Neural cell (in vitro differentiated cells): Measurements from ENCODE around the gene CD300C. TPM values are rescaled to one million over a fixed set of nuclear protein-coding genes. Genes with fewer than 3 reads are reported as not detected.

Experiments used
- H2AFZ ChIP-seq: fragments of 200-600, 300-800 bp; sonication (generic), shearing (Covaris generic); 2 replicates; pipeline ENCODE4 v1.6.0; 2014; ENCODE audit warnings: low read depth, mild to moderate bottlenecking, antibody characterized with exemption, low read length, moderate library complexity
- H3F3A ChIP-seq: fragments of 200-600 bp; shearing (Covaris generic); 2 replicates; pipeline ENCODE4 v1.6.1; 2016; ENCODE audit warnings: mild to moderate bottlenecking, moderate library complexity, mixed read lengths, antibody characterized with exemption, low read length; ENCODE audit not compliant: insufficient read depth, poor library complexity, severe bottlenecking
- H3K27ac ChIP-seq: fragments of 200-600, 300-800 bp; sonication (generic), shearing (Covaris generic); 2 replicates; pipeline ENCODE4 v1.5.1; 2014; ENCODE audit warnings: mild to moderate bottlenecking, low read length, moderate library complexity
- H3K27me3 ChIP-seq: fragments of 300-800, 200-600 bp; sonication (generic), shearing (Covaris generic); 2 replicates; pipeline ENCODE4 v1.6.0; 2014; ENCODE audit warnings: mild to moderate bottlenecking, low read depth, low read length, moderate library complexity; ENCODE audit not compliant: insufficient read depth
- H3K36me3 ChIP-seq: fragments of 300-800, 200-600 bp; sonication (generic), shearing (Covaris generic); 2 replicates; pipeline ENCODE4 v1.5.1; 2014; ENCODE audit warnings: mild to moderate bottlenecking, antibody characterized with exemption, low read length, moderate library complexity; ENCODE audit not compliant: insufficient read depth
- H3K4me2 ChIP-seq: fragments of 300-800, 200-600 bp; sonication (generic), shearing (Covaris generic); 2 replicates; pipeline ENCODE4 v1.6.0; 2014; ENCODE audit warnings: mild to moderate bottlenecking, low read length
- H3K4me3 ChIP-seq: fragments of 300-800, 200-600 bp; sonication (generic), shearing (Covaris generic); 2 replicates; pipeline ENCODE4 v1.5.1; 2014; ENCODE audit warnings: mild to moderate bottlenecking, low read length, moderate library complexity
- H3K79me2 ChIP-seq: fragments of 200-600 bp; shearing (Covaris generic); replicated peaks from 2 replicates; pipeline ENCODE4 v1.6.0; 2014; ENCODE audit warnings: mild to moderate bottlenecking, low read length, moderate library complexity; ENCODE audit not compliant: insufficient read depth
- H3K9ac ChIP-seq: fragments of 300-800, 200-600 bp; sonication (generic), shearing (Covaris generic); 2 replicates; pipeline ENCODE4 v1.6.1; 2016; ENCODE audit warnings: mild to moderate bottlenecking, low read length, mixed read lengths
- H3K9me2 ChIP-seq: fragments of 200-600 bp; shearing (Covaris generic); 2 replicates; pipeline ENCODE4 v1.6.1; 2016; ENCODE audit warnings: mild to moderate bottlenecking, low read length, mixed read lengths; ENCODE audit not compliant: insufficient read depth
- H3K9me3 ChIP-seq: fragments of 200-600, 300-800 bp; sonication (generic), shearing (Covaris generic); 2 replicates; pipeline ENCODE4 v1.6.1; 2016; ENCODE audit warnings: mild to moderate bottlenecking, mixed run types, low read length, moderate library complexity, mixed read lengths
- H4K20me1 ChIP-seq: fragments of 200-600 bp; shearing (Covaris generic); 2 replicates; pipeline ENCODE4 v1.6.1; 2016; ENCODE audit warnings: mild to moderate bottlenecking, mixed run types; ENCODE audit not compliant: insufficient read depth
- EP300 ChIP-seq: fragments of 450-650 bp; conservative IDR thresholded peaks from 2 replicates; pipeline ENCODE4 v1.6.1; 2014; ENCODE audit warnings: antibody characterized with exemption, mild to moderate bottlenecking, moderate library complexity; ENCODE audit not compliant: poor library complexity, severe bottlenecking
- EZH2 ChIP-seq: fragments of 200-600, 300-800 bp; shearing (Covaris generic), sonication (generic); IDR thresholded peaks from 2 replicates; pipeline ENCODE4 v1.6.1; 2014; ENCODE audit warnings: antibody characterized with exemption, low read length, borderline replicate concordance, mild to moderate bottlenecking; ENCODE audit not compliant: insufficient read depth, poor library complexity, severe bottlenecking
- MXI1 ChIP-seq: fragments of 450-650 bp; conservative IDR thresholded peaks from 2 replicates; pipeline ENCODE4 v1.6.1; 2014; ENCODE audit warnings: antibody characterized with exemption, mild to moderate bottlenecking; ENCODE audit not compliant: poor library complexity, severe bottlenecking
- POLR2AphosphoS5 ChIP-seq: IDR thresholded peaks from 2 replicates; pipeline ENCODE4 v1.6.1; 2012
- RAD21 ChIP-seq: fragments of 450-650 bp; conservative IDR thresholded peaks from 2 replicates; pipeline ENCODE4 v1.6.1; 2014; ENCODE audit warnings: antibody characterized with exemption, mild to moderate bottlenecking, moderate library complexity
- SMC3 ChIP-seq: fragments of 450-650 bp; conservative IDR thresholded peaks from 2 replicates; pipeline ENCODE4 v1.6.1; 2014; ENCODE audit warnings: antibody characterized with exemption, mild to moderate bottlenecking, moderate library complexity; ENCODE audit not compliant: poor library complexity
- TAF1 ChIP-seq: IDR thresholded peaks from 2 replicates; pipeline ENCODE4 v1.6.1; 2012; ENCODE audit warnings: low read depth
- polyA plus RNA-seq: library from polyadenylated mRNA; depleted of rRNA; stranded (reverse); fragments of >200 nt; gene quantifications from 2 replicates; pipeline ENCODE4 v1.2.3, GENCODE V29; 2014
- TF ChIP-seq, protein P1 (sequence below): fragments of 450-650 bp; IDR thresholded peaks from 2 replicates; pipeline ENCODE4 v1.5.1; 2014; ENCODE audit warnings: antibody characterized with exemption, mild to moderate bottlenecking, moderate library complexity; ENCODE audit not compliant: poor library complexity, severe bottlenecking
- TF ChIP-seq, protein P2 (sequence below): IDR thresholded peaks from 2 replicates; pipeline ENCODE4 v1.6.1; 2012; ENCODE audit warnings: borderline replicate concordance

CD300C gene
- polyA plus RNA-seq, 1 donor from 2014 or later: not detected

DNA sequence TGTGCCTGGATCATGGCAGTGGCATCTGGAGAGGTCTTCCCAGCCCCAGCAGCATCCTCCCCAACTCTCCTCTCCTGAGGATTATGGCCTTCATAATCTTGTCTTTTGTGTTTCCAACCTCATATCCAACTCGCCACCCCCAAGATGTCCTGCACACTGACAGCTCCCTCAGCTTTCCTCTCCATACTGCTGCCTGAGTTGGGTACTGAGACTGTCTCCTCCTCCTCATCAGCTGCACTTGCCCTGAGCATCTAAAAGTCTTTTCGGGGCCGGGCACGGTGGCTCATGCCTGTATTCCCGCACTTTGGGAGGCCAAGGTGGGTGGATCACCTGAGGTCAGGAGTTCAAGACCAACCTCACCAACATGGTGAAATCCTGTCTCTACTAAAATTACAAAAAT lies 16.7 kb downstream of the CD300C start:
- TF ChIP-seq TAF1 (no peak), EP300 (no peak), POLR2AphosphoS5 (no peak), SMC3 (no peak), MXI1 (no peak), EZH2 (no peak), RAD21 (no peak)
- TF ChIP-seq, protein P1, sequence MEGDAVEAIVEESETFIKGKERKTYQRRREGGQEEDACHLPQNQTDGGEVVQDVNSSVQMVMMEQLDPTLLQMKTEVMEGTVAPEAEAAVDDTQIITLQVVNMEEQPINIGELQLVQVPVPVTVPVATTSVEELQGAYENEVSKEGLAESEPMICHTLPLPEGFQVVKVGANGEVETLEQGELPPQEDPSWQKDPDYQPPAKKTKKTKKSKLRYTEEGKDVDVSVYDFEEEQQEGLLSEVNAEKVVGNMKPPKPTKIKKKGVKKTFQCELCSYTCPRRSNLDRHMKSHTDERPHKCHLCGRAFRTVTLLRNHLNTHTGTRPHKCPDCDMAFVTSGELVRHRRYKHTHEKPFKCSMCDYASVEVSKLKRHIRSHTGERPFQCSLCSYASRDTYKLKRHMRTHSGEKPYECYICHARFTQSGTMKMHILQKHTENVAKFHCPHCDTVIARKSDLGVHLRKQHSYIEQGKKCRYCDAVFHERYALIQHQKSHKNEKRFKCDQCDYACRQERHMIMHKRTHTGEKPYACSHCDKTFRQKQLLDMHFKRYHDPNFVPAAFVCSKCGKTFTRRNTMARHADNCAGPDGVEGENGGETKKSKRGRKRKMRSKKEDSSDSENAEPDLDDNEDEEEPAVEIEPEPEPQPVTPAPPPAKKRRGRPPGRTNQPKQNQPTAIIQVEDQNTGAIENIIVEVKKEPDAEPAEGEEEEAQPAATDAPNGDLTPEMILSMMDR: no peak
- TF ChIP-seq, protein P2, sequence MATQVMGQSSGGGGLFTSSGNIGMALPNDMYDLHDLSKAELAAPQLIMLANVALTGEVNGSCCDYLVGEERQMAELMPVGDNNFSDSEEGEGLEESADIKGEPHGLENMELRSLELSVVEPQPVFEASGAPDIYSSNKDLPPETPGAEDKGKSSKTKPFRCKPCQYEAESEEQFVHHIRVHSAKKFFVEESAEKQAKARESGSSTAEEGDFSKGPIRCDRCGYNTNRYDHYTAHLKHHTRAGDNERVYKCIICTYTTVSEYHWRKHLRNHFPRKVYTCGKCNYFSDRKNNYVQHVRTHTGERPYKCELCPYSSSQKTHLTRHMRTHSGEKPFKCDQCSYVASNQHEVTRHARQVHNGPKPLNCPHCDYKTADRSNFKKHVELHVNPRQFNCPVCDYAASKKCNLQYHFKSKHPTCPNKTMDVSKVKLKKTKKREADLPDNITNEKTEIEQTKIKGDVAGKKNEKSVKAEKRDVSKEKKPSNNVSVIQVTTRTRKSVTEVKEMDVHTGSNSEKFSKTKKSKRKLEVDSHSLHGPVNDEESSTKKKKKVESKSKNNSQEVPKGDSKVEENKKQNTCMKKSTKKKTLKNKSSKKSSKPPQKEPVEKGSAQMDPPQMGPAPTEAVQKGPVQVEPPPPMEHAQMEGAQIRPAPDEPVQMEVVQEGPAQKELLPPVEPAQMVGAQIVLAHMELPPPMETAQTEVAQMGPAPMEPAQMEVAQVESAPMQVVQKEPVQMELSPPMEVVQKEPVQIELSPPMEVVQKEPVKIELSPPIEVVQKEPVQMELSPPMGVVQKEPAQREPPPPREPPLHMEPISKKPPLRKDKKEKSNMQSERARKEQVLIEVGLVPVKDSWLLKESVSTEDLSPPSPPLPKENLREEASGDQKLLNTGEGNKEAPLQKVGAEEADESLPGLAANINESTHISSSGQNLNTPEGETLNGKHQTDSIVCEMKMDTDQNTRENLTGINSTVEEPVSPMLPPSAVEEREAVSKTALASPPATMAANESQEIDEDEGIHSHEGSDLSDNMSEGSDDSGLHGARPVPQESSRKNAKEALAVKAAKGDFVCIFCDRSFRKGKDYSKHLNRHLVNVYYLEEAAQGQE: no peak
- Histone ChIP-seq H3K27me3 (no peaks in the 10 kb centered on the region), H3K79me2 (no peaks in the 10 kb centered on the region), H3K27ac (no peak overlapping the region), H3K4me2 (no peak overlapping the region), H2AFZ (no peak overlapping the region), H3K9me2 (no peaks in the 10 kb centered on the region), H3K36me3 (no peaks in the 10 kb centered on the region), H3K9ac (no peak overlapping the region), H4K20me1 (no peaks in the 10 kb centered on the region), H3K9me3 (no peaks in the 10 kb centered on the region), H3K4me3 (no peak overlapping the region), H3F3A (no peaks in the 10 kb centered on the region)

DNA sequence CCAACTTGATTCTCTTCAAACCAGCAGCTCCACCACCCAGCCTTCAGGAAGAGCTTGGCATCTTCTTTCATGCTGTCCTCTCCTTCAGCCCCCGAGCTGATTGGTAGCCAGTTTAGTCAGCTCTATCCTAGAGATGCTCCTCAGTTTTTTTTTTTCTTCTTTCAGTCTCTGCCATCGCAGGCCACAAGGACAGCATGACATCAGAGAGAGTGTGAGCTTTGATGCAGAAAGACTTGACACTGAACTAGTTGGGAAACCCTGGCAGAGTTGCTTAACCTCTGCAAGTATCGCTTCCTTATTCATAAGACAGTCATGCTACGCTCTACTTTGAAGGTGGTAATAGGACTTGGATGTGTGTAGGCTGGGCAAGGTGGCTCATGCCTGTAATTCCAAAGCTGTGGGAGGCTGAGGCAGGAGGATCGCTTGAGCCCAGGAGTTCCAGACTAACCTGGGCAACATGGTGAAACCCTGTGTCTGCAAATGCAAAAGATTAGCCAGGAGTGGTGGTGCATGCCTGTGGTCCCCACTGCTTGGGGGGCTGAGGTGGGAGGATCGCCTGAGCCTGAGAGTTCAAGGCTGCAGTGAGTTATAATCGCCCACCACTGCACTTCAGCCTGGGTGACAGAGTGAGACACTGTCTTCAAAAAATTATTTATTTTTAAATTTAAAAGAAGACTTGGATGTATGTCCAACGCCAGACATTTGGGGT lies 17.3 kb downstream of the CD300C start:
- H2AFZ ChIP-seq: no peak overlapping the region
- no peaks in the 10 kb centered on the region for H4K20me1 ChIP-seq
- H3K79me2 ChIP-seq: no peaks in the 10 kb centered on the region
- no peaks in the 10 kb centered on the region for H3K9me2 ChIP-seq
- no peak overlapping the region for H3K4me2 ChIP-seq
- no peaks in the 10 kb centered on the region for H3K27me3 ChIP-seq
- H3K4me3 ChIP-seq: no peak overlapping the region
- H3K9ac ChIP-seq: no peak overlapping the region
- no peaks in the 10 kb centered on the region for H3K9me3 ChIP-seq
- H3K27ac ChIP-seq: no peak overlapping the region
- TF ChIP-seq SMC3: no peak
- TF ChIP-seq POLR2AphosphoS5: no peak
- TF ChIP-seq TAF1: no peak
- no peak for TF ChIP-seq EZH2
- TF ChIP-seq EP300: no peak
- no peaks in the 10 kb centered on the region for H3K36me3 ChIP-seq
- no peaks in the 10 kb centered on the region for H3F3A ChIP-seq
